ENCODE data around the gene AOC1. TPM values are rescaled to one million over a fixed set of nuclear protein-coding genes. Genes with fewer than 3 reads are reported as not detected.

Gene AOC1
- total RNA-seq, 4 donors from 2014 or later: 0.26 to 4.4 (median 1.4) TPM

DNA sequence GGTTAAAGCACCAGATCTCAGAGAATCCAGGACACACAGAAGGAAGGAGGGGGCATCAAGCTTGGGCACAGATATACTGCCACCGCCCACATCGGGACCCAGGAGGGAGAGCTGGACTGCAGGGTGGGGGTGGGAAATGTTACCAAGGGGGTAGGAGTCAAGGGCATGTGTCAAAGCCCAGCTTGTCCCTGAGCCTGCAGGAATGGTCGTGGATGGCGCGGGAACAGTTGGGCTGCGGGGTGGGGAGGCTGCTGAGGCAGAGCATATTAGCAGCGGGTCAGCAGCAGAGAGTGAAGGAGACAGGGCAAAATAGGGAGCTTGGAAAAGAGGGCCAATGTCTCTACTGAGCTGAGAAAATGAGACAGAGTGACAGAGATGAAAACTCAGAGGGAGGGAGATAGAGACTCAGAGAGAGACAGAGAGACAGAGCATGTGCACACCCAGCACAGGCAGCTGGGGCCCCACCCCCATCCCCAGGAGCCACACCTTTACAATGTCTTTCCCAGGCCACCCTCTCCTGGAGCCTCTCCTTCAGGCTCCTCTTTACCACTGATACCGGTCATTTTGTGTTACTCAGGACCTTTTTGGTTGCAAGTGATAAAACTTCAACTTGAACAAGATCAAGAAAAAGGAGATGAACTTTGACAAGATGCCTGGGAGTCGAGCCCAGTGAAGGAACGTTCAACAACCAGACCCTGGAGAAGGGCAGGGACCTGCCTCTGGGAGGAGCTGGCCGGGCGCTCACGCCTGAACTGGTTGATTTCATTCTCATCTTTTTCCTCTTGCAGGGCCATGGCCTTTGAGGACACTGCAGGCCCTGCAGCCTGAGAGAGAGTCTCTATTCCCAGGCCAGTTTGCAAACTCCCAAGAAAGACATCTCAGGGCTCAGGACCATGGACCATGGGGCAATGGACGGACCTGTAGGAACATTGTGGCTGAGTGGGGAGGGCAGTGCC lies 50.0 kb downstream of the AOC1 start:
- no peaks in the 10 kb centered on the region for H3K9me3 ChIP-seq
- peaks cover 0 to 43% (median 0%) of the 10 kb centered on the region in 4 donors for H3K27me3 ChIP-seq
- intact Hi-C loops (cut with DNase I): no loop called here
- 70 to 71% methylated on average over 11 to 13 of the region's 14 CpGs for WGBS, 2 donors
- no peak overlapping the region for H3K4me3 ChIP-seq
- DNase-seq: no peak
- no peak overlapping the region for H3K27ac ChIP-seq
- H3K36me3 ChIP-seq: no peaks in the 10 kb centered on the region
- H3K4me1 ChIP-seq: peaks cover 6 to 41% (median 11%) of the 10 kb centered on the region in 3 donors
- no peak for TF ChIP-seq POLR2A (IDR thresholded peaks at IDR 0.05)
- TF ChIP-seq, protein P1, sequence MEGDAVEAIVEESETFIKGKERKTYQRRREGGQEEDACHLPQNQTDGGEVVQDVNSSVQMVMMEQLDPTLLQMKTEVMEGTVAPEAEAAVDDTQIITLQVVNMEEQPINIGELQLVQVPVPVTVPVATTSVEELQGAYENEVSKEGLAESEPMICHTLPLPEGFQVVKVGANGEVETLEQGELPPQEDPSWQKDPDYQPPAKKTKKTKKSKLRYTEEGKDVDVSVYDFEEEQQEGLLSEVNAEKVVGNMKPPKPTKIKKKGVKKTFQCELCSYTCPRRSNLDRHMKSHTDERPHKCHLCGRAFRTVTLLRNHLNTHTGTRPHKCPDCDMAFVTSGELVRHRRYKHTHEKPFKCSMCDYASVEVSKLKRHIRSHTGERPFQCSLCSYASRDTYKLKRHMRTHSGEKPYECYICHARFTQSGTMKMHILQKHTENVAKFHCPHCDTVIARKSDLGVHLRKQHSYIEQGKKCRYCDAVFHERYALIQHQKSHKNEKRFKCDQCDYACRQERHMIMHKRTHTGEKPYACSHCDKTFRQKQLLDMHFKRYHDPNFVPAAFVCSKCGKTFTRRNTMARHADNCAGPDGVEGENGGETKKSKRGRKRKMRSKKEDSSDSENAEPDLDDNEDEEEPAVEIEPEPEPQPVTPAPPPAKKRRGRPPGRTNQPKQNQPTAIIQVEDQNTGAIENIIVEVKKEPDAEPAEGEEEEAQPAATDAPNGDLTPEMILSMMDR (IDR thresholded peaks at IDR 0.05): no peak

DNA sequence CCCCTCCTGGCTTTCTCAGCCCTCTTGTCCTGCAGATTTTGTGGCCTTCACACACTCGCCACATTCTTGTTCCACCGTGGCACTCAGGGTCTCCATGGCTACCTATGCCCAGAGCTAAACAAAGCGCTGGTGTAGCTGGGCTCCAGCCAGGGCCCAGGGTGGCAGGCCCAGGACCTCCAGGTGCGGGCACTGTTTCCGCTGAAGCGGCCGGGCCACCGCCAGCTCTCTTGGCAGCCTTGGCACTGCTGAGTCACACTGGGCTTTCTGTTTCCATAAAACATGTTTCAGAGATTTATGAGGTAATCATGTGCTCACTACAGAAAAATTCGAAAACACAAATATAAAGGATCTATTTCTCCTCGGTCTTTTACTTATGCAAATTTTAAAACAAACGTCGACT lies 51.3 kb downstream of the AOC1 start:
- peaks cover 2 to 34% (median 6%) of the 10 kb centered on the region in 3 donors for H3K4me1 ChIP-seq
- intact Hi-C loops (cut with DNase I): no loop called here
- H3K4me3 ChIP-seq: no peak overlapping the region
- H3K27ac ChIP-seq: peak overlapping the region in 2 of 4 donors; percentile 42 to 49
- no peaks in the 10 kb centered on the region for H3K9me3 ChIP-seq
- 25 to 26% methylated on average over 11 to 12 of the region's 12 CpGs for WGBS, 2 donors
- peaks cover 0 to 31% (median 0%) of the 10 kb centered on the region in 4 donors for H3K27me3 ChIP-seq
- no peaks in the 10 kb centered on the region for H3K36me3 ChIP-seq
- DNase-seq: no peak
- TF ChIP-seq, protein P1 (IDR thresholded peaks at IDR 0.05): no peak
- TF ChIP-seq POLR2A (IDR thresholded peaks at IDR 0.05): no peak

DNA sequence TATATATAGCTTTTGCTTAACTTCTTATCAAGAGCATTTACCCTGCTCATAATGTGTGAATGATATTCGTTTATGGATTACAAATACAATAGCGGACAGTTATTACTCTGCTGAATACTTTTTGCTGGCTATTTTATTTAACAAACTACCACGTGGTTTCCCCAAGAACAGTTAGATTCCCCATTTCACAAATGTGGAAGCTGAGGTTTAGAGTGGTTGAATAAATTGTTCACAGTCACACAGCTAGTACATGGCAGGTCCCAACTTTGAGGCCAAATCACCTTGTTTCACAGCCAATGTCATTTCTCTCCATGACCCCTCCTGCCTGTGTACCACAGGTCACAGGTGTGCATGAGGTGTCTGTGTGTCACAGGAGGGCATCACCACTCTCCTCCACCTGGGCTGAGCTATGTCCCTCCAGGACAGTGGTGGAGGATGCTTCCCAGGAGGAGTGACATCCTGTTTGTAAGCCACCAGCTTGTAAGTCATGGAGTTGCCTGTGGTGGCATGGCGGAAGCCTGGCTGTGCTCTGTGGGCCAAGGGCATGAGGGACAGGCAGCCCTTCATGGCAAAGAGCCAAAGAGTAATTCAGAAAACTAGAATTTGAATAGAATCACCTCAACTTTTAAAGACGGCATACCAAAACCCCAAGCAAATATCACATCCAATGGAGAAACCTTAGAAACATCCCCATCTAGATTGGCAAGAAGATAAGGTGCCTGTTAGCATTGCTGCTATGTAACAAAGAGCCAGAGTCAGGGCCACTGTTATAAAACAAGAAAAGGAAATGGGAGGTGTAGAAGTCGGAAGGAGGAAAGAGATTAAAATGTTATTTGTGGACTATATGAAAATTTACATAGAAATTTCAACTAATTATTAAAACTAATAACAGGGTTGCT lies 51.9 kb downstream of the AOC1 start:
- 38 to 39% methylated on average over 6 of the region's 6 CpGs for WGBS, 2 donors
- Histone ChIP-seq H3K27ac (peak overlapping the region in 2 of 4 donors; percentile 19 to 49), H3K4me1 (peaks cover 0 to 32% (median 5%) of the 10 kb centered on the region in 3 donors), H3K36me3 (no peaks in the 10 kb centered on the region), H3K9me3 (no peaks in the 10 kb centered on the region), H3K27me3 (peaks cover 0 to 29% (median 0%) of the 10 kb centered on the region in 4 donors), H3K4me3 (no peak overlapping the region)
- TF ChIP-seq, protein P1 (IDR thresholded peaks at IDR 0.05): no peak
- TF ChIP-seq POLR2A (IDR thresholded peaks at IDR 0.05): no peak
- intact Hi-C loops (cut with DNase I): no loop called here
- no peak for DNase-seq

DNA sequence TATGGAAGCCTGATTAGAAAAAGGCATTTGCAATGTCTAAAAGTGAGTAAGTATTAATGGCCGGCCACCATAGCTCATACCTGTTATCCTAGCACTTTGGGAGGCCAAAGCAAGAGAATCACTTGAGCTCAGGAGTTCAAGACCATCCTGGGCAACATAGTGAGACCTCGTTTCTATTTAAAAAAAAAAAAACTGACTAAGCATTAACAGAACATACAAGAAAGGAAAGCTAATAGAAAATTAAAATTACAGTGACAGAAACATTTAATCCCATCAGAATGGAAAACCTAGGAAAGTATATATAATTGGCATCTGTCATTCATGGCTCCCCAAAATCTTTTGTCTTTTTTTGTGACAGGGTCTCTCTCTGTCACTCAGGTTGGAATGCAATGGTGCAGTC lies 55.9 kb downstream of the AOC1 start:
- Histone ChIP-seq H3K27me3 (peaks cover 0 to 46% (median 0%) of the 10 kb centered on the region in 4 donors), H3K4me3 (no peak overlapping the region), H3K27ac (no peak overlapping the region), H3K4me1 (peaks cover 0 to 13% (median 5%) of the 10 kb centered on the region in 3 donors), H3K36me3 (no peaks in the 10 kb centered on the region), H3K9me3 (no peaks in the 10 kb centered on the region)
- intact Hi-C loops (cut with DNase I): no loop called here
- TF ChIP-seq, protein P1 (IDR thresholded peaks at IDR 0.05): no peak
- no peak for TF ChIP-seq POLR2A (IDR thresholded peaks at IDR 0.05)
- no peak for DNase-seq
- WGBS, 2 donors: 54 to 68% methylated on average over 2 of the region's 2 CpGs
